Pancreas (tissue), 10 donors: ENCODE measurements around the gene PMVK. TPM values are rescaled to one million over a fixed set of nuclear protein-coding genes. Genes with fewer than 3 reads are reported as not detected.
A peak's percentile ranks its signal among the peaks of the same experiment; 100 is the strongest.

Source experiments
- ATAC-seq, 4 donors: fragments of 200-7000 bp; cut with Tn5 transposase; one replicate each; pipeline versions ENCODE4 v1.8.0 to v1.9.1; 2020; ENCODE audit warnings: mild to moderate bottlenecking in 4 of 4, moderate library complexity in 4 of 4
- DNase-seq, 6 donors: peaks; one replicate each; pipeline ENCODE4 v3.0.0-alpha.2; 2020
- FAIRE-seq: peaks from 2 replicates; lab custom pipeline; 2012; peaks lifted over from hg19 to GRCh38; lab: Jason Lieb, UNC
- H3K27ac ChIP-seq, 4 donors: fragments of 200-600 bp; sonication (generic); 1 replicate in 3 of 4; 2 replicates in 1 of 4; pipeline versions ENCODE4 v1.5.0 to v1.8.0; 2020
- H3K27me3 ChIP-seq, 4 donors: fragments of 200-600 bp; one replicate each; pipeline ENCODE4 v1.8.0; 2021
- H3K36me3 ChIP-seq, 3 donors: fragments of 200-600 bp; sonication (generic) in 1 of 3; one replicate each; pipeline versions ENCODE4 v1.5.0 to v1.8.0; 2020 to 2021
- H3K4me1 ChIP-seq, 3 donors: fragments of 200-600 bp; one replicate each; pipeline ENCODE4 v1.8.0; 2021
- H3K4me3 ChIP-seq, 4 donors: fragments of 200-600 bp; sonication (generic) in 2 of 4; one replicate each; pipeline versions ENCODE4 v1.5.0 to v1.8.0; 2020 to 2021
- H3K9me3 ChIP-seq, 4 donors: fragments of 200-600 bp; one replicate each; pipeline ENCODE4 v1.8.0; 2021
- CTCF ChIP-seq, 4 donors: fragments of 200-600 bp; sonication (generic) in 3 of 4; IDR thresholded peaks; one replicate each; pipeline versions ENCODE4 v1.5.0 to v1.8.0; 2021; ENCODE audit warnings: antibody characterized with exemption in 4 of 4
- WGBS, 2 donors: extraction: QIAGEN DNeasy Blood & Tissue Kit; methylation state at CpG; one replicate each; pipeline ENCODE4 v1.1.7; 2013; 5-methylcytosine and 5-hydroxymethylcytosine counted together
- intact Hi-C, 3 donors: fragments of 100-400 bp; cut with DNase I; formaldehyde crosslinking; loops; one replicate each; pipeline versions ENCODE4 v1.11.1 to v1.14.2; 2022
- polyA plus RNA-seq, 2 donors: library from polyadenylated mRNA; stranded (reverse); fragments of 200-250 nt; gene quantifications; one replicate each; pipeline ENCODE4 v1.2.3, GENCODE V29; 2013
- total RNA-seq, 6 donors: library from RNA; stranded (reverse); fragmentation: NEBNext Ultra II Directional in 4 of 6; extraction: Animal tissue kit (Norgen Biotek cat#: 25700) in 4 of 6; gene quantifications; one replicate each; pipeline versions ENCODE4 v1.2.1 to v1.2.4, GENCODE V29; 2021 to 2023
- donor health status: healthy with polysubstance abuse.
- donor health status: DM: no; HTN: no; CAD: no; lungs with moderate emphysema.
- donor health status: DM: no; HTN: no; CAD: no.
- donor health status: control.
- donor health status: control.
- donor health status: Bipolar disorder and iron deficiency.
- donor health status: DM: yes; HTN: yes; CAD: no.
- donor health status: DM: no; HTN: no; CAD: no.
- donor health status: DM: no; HTN: no; CAD: no.
- donor health status: DM: yes; HTN: yes; CAD: no.

Gene PMVK
- total and polyA plus RNA-seq, 8 donors, result 12.4 to 32.4 (median 16.8) TPM

- DNase-seq (no peak), ATAC-seq (no peak), FAIRE-seq (no peak)
- H3K4me3 ChIP-seq, result no peak overlapping the region
- intact Hi-C loops, result no loop called here
- 42 to 60% methylated on average over 2 of the region's 2 CpGs for WGBS, 2 donors
- no peak for TF ChIP-seq CTCF (IDR thresholded peaks at IDR 0.05)
- H3K27ac ChIP-seq, result no peak overlapping the region
- no peaks in the 10 kb centered on the region for H3K9me3 ChIP-seq
- no peaks in the 10 kb centered on the region for H3K27me3 ChIP-seq
- H3K36me3 ChIP-seq, result no peaks in the 10 kb centered on the region
- H3K4me1 ChIP-seq, result peaks cover 13 to 16% (median 15%) of the 10 kb centered on the region in 3 donors
These were observed 17.1 kb upstream of the PMVK start for GRCh38 chr1:154953611-154954038.

GRCh38 chr1:154952664-154953063, 16.1 kb upstream of the PMVK start:
- peaks cover 13 to 16% (median 15%) of the 10 kb centered on the region in 3 donors for H3K4me1 ChIP-seq
- no peaks in the 10 kb centered on the region for H3K9me3 ChIP-seq
- no peak overlapping the region for H3K4me3 ChIP-seq
- intact Hi-C loops, result no loop called here
- FAIRE-seq, result no peak
- WGBS, 2 donors, result 66 to 72% methylated on average over 6 of the region's 6 CpGs
- no peak for ATAC-seq
- no peak for TF ChIP-seq CTCF (IDR thresholded peaks at IDR 0.05)
- H3K27ac ChIP-seq, result no peak overlapping the region
- no peaks in the 10 kb centered on the region for H3K27me3 ChIP-seq
- H3K36me3 ChIP-seq, result no peaks in the 10 kb centered on the region
- DNase-seq, result no peak

GRCh38 chr1:154951901-154952657, 15.6 kb upstream of the PMVK start:
- no peak for TF ChIP-seq CTCF (IDR thresholded peaks at IDR 0.05)
- WGBS, 2 donors, result 80 to 88% methylated on average over 15 of the region's 15 CpGs
- Histone ChIP-seq H3K4me1 (peaks cover 13 to 16% (median 15%) of the 10 kb centered on the region in 3 donors), H3K27me3 (no peaks in the 10 kb centered on the region), H3K4me3 (no peak overlapping the region), H3K36me3 (no peaks in the 10 kb centered on the region), H3K9me3 (no peaks in the 10 kb centered on the region), H3K27ac (no peak overlapping the region)
- ATAC-seq (no peak), DNase-seq (peak in 1 of 6 donors; percentile 61), FAIRE-seq (no peak)
- intact Hi-C loops, result no loop called here

- Histone ChIP-seq H3K27me3 (no peaks in the 10 kb centered on the region), H3K27ac (no peak overlapping the region), H3K36me3 (no peaks in the 10 kb centered on the region), H3K9me3 (no peaks in the 10 kb centered on the region), H3K4me3 (no peak overlapping the region), H3K4me1 (peaks cover 0 to under 1% (median 0%) of the 10 kb centered on the region in 3 donors)
- ATAC-seq, result no peak
- intact Hi-C loops, result no loop called here
- TF ChIP-seq CTCF (IDR thresholded peaks at IDR 0.05), result no peak
- DNase-seq, result no peak
- FAIRE-seq, result no peak
- WGBS, 2 donors, result 90 to 96% methylated on average over 11 of the region's 11 CpGs
These were observed 11.6 kb upstream of the PMVK start for GRCh38 chr1:154948079-154948478.
